Upper lobe of right lung (tissue), 1 donor: ENCODE data around the gene ZC2HC1C. TPM values are rescaled to one million over a fixed set of nuclear protein-coding genes. Genes with fewer than 3 reads are reported as not detected.

ENCODE experiments used
- ATAC-seq: fragments of 200-7000 bp; cut with Tn5 transposase; one replicate; pipeline ENCODE4 v1.9.1; 2020; ENCODE audit warnings: mild to moderate bottlenecking, moderate library complexity
- DNase-seq: peaks from one replicate; pipeline ENCODE4 v3.0.0-alpha.2; 2020
- H3K27ac ChIP-seq: fragments of 200-600 bp; one replicate; pipeline ENCODE4 v1.8.0; 2022
- H3K27me3 ChIP-seq: fragments of 200-600 bp; one replicate; pipeline ENCODE4 v1.8.0; 2022; ENCODE audit warnings: mild to moderate bottlenecking
- H3K36me3 ChIP-seq: fragments of 200-600 bp; one replicate; pipeline ENCODE4 v1.8.0; 2022
- H3K4me1 ChIP-seq: fragments of 200-600 bp; one replicate; pipeline ENCODE4 v1.8.0; 2022
- H3K4me3 ChIP-seq: fragments of 200-600 bp; one replicate; pipeline ENCODE4 v1.8.0; 2022; ENCODE audit warnings: mild to moderate bottlenecking
- H3K9me3 ChIP-seq: fragments of 200-600 bp; one replicate; pipeline ENCODE4 v1.8.0; 2022
- intact Hi-C: fragments of 100-400 bp; cut with DNase I; formaldehyde crosslinking; loops from one replicate; pipeline ENCODE4 v1.11.0; 2022
- total RNA-seq: library from RNA; stranded (reverse); fragmentation: NEBNext Ultra II Directional; extraction: Animal tissue kit (Norgen Biotek cat#: 25700); gene quantifications from one replicate; pipeline ENCODE4 v1.2.1, GENCODE V29; 2021
- TF ChIP-seq, protein P1 (sequence below): fragments of 200-600 bp; IDR thresholded peaks from one replicate; pipeline ENCODE4 v1.8.0; 2022; ENCODE audit warnings: antibody characterized with exemption
- donor health status: DM: no; HTN: yes; CAD: no; lungs with severe emphysema.

The ZC2HC1C gene
- total RNA-seq, 1 donor from 2014 or later, result 4.5 TPM

DNA sequence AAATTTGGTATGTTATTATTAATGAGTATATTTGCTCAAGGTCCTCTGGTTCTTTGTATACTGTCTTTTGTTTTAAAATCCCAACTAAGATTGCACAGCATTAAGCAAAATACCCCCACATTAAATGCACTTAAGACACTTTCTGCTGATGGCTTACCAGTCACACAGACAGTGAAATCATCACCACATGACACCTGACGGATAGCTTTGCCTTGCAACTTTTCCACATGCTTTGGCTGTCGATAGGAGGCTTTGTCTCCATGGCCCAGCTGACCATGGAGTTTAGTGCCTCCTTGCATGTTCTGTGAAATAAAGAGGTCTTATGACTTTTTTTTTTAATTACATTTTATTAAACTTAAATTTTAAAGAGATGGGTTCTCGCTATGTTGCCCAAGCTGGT, 37.7 kb downstream of the ZC2HC1C start:
- intact Hi-C loops, result no loop called here
- no peaks in the 10 kb centered on the region for H3K27me3 ChIP-seq
- TF ChIP-seq, protein P1, sequence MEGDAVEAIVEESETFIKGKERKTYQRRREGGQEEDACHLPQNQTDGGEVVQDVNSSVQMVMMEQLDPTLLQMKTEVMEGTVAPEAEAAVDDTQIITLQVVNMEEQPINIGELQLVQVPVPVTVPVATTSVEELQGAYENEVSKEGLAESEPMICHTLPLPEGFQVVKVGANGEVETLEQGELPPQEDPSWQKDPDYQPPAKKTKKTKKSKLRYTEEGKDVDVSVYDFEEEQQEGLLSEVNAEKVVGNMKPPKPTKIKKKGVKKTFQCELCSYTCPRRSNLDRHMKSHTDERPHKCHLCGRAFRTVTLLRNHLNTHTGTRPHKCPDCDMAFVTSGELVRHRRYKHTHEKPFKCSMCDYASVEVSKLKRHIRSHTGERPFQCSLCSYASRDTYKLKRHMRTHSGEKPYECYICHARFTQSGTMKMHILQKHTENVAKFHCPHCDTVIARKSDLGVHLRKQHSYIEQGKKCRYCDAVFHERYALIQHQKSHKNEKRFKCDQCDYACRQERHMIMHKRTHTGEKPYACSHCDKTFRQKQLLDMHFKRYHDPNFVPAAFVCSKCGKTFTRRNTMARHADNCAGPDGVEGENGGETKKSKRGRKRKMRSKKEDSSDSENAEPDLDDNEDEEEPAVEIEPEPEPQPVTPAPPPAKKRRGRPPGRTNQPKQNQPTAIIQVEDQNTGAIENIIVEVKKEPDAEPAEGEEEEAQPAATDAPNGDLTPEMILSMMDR, result no peak
- H3K27ac ChIP-seq, result no peak overlapping the region
- DNase-seq (no peak), ATAC-seq (no peak)
- H3K4me3 ChIP-seq, result no peak overlapping the region
- peaks cover 98% of the 10 kb centered on the region for H3K36me3 ChIP-seq
- H3K9me3 ChIP-seq, result no peaks in the 10 kb centered on the region
- no peaks in the 10 kb centered on the region for H3K4me1 ChIP-seq

DNA sequence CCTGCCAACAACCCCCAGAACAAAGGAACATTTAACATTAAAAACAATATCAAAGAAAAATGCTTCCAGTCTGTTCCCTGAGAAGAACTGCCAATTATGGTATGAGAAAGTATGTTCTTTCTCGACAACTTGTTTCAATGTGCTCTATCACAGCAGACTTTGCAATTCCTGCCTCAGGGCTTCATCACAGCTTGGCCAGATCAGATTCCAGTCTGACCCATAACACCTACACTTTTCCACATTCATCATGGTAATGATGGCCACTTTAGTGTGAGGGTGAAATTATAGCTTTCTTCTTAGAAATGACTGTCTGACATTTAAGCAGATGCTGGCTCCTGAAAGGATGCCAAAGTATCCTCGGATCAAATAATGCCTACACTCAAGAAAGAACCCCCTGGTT, 40.4 kb downstream of the ZC2HC1C start:
- ATAC-seq (no peak), DNase-seq (no peak)
- Histone ChIP-seq H3K4me1 (no peaks in the 10 kb centered on the region), H3K9me3 (no peaks in the 10 kb centered on the region), H3K36me3 (peaks cover 100% of the 10 kb centered on the region), H3K27me3 (no peaks in the 10 kb centered on the region), H3K4me3 (no peak overlapping the region), H3K27ac (no peak overlapping the region)
- intact Hi-C loops, result no loop called here
- TF ChIP-seq, protein P1, result no peak

DNA sequence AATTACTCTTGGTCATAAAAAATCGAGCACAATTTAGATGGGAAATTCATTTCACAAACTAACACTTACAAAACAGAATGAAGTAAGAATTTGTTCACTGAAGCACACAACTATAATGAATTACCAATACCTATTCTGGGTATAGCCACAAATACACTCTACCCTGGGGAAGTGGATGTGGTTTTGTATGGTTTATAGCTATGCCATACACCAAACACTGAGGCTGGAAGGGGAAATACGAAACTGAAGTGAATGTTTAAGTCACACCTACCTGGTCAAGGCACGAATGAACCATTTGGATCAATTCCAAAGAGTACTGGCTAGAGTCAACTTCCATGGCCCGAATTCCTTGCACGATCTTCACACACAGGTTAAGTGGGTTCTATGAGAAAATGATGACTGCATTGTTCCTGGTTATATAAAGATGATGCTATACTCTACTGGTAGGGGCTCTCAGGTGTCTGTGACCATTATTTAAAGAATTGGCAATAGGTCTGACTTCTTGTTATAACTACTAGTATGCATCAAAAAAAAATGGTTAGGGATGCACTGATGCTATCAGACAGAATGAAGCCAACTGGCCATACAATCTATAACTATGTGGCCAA, 44.6 kb downstream of the ZC2HC1C start:
- Histone ChIP-seq H3K9me3 (no peaks in the 10 kb centered on the region), H3K4me1 (no peaks in the 10 kb centered on the region), H3K27ac (no peak overlapping the region), H3K27me3 (no peaks in the 10 kb centered on the region), H3K4me3 (no peak overlapping the region), H3K36me3 (peaks cover 100% of the 10 kb centered on the region)
- no peak for ATAC-seq
- DNase-seq, result no peak
- TF ChIP-seq, protein P1, result no peak
- intact Hi-C loops, result no loop called here

DNA sequence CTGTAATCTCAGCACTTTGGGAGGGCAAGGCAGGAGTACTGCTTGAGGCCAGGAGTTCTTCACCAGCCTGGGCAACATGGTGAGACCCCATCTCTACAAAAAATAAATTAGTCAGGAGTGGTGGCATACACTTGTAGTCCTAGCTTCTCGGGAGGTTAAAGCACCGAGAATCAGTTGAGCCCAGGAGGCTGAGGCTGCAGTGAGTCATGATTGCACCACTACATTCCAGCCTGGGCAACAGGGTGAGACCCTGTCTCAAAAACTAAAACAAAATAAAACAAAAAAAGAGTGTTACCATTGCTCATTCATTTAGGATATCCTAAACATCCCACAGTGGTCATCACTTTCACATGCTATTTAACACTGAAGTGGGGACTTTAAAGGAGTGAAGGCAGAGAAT, 49.6 kb downstream of the ZC2HC1C start:
- no peaks in the 10 kb centered on the region for H3K9me3 ChIP-seq
- H3K27ac ChIP-seq, result no peak overlapping the region
- no peak for ATAC-seq
- TF ChIP-seq, protein P1, result no peak
- no peaks in the 10 kb centered on the region for H3K27me3 ChIP-seq
- peaks cover 63% of the 10 kb centered on the region for H3K36me3 ChIP-seq
- intact Hi-C loops, result no loop called here
- H3K4me3 ChIP-seq, result no peak overlapping the region
- H3K4me1 ChIP-seq, result peaks cover 1% of the 10 kb centered on the region
- no peak for DNase-seq

DNA sequence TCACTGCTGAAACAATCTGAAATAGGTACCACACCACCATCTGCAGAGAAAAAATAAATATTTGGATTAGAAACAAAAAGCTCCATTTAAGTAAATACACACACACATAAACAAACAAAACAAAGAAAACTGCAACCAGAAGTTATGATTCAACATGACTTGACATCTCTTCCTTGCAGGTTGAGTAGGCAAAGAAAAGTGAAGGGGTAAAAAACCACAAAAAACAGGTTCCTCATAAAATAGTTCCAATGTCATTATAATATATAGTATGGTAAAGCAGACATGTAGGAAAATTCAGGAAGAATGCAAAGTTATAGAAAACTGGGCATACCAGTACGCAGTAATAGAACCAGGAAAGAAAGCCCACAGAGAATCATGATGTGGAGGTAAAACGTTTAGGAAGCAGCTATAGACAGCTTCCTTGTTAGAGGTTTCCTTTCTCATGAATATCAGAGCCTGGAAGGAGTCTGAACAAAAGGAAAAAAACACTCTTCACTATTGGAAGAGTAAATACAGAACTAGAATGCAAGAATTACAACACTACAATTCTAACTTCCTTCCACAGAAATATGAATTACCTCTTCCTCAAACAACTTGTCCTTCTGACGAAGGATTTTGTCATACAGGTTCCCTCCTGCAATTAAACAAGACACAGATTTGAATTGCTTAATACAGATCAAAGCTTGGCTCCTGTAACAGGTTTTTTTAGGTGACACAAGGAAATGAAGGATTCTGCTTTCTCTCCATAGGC, 51.3 kb downstream of the ZC2HC1C start:
- ATAC-seq, result peak; percentile 62
- intact Hi-C loops, result no loop called here

More for the DNA sequence above, 51.3 kb downstream of the ZC2HC1C start:
- peaks cover 46% of the 10 kb centered on the region for H3K36me3 ChIP-seq
- no peak overlapping the region for H3K27ac ChIP-seq
- DNase-seq, result no peak
- no peaks in the 10 kb centered on the region for H3K9me3 ChIP-seq
- TF ChIP-seq, protein P1, result no peak
- H3K4me1 ChIP-seq, result peaks cover 11% of the 10 kb centered on the region
- no peaks in the 10 kb centered on the region for H3K27me3 ChIP-seq
- H3K4me3 ChIP-seq, result no peak overlapping the region
